Spinal cord (tissue), 10 donors: ENCODE results near the gene KLHL33. TPM values are rescaled to one million over a fixed set of nuclear protein-coding genes. Genes with fewer than 3 reads are reported as not detected.

ENCODE experiments used
- DNase-seq, 6 donors: peaks; one replicate each; pipeline versions ENCODE4 v3.0.0 to v3.0.0-alpha.2; 2013 to 2015; ENCODE audit warnings: low spot score in 6 of 6, low read depth in 4 of 6
- H3K27ac ChIP-seq: one replicate; pipeline ENCODE4 v1.5.1; 2013; ENCODE audit warnings: low read depth, low read length, control low read depth
- H3K27me3 ChIP-seq: one replicate; pipeline ENCODE4 v1.6.1; 2013; ENCODE audit warnings: low read length; ENCODE audit not compliant: control insufficient read depth, insufficient read depth
- H3K36me3 ChIP-seq: one replicate; pipeline ENCODE4 v1.6.1; 2013; ENCODE audit warnings: low read length; ENCODE audit not compliant: control insufficient read depth, insufficient read depth
- H3K4me1 ChIP-seq: one replicate; pipeline ENCODE4 v1.6.1; 2013; ENCODE audit warnings: low read length; ENCODE audit not compliant: control insufficient read depth, insufficient read depth
- H3K4me3 ChIP-seq: one replicate; pipeline ENCODE4 v1.5.1; 2013; ENCODE audit warnings: low read depth, low read length, control low read depth
- H3K9me3 ChIP-seq: one replicate; pipeline ENCODE4 v1.6.1; 2013; ENCODE audit warnings: low read length; ENCODE audit not compliant: control insufficient read depth, insufficient read depth
- WGBS: methylation state at CpG from one replicate; pipeline ENCODE4 v1.1.5; 2013; ENCODE audit warnings: missing lambda C conversion rate; ENCODE audit not compliant: insufficient coverage; 5-methylcytosine and 5-hydroxymethylcytosine counted together
- polyA plus RNA-seq, 2 donors: library from polyadenylated mRNA; unstranded; fragments of 120-200 nt; gene quantifications; one replicate each; pipeline ENCODE4 v1.2.1, GENCODE V29; 2013; ENCODE audit not compliant: insufficient read length in 2 of 2
- total RNA-seq, 2 donors: library from RNA; depleted of rRNA in 1 of 2; stranded (reverse); fragments of 120-200 nt in 1 of 2; fragments of >200 nt in 1 of 2; gene quantifications; one replicate each; pipeline versions ENCODE4 v1.2.3 to v1.2.4, GENCODE V29; 2013 to 2014
- donor health status: healthy.

The KLHL33 gene
- total and polyA plus RNA-seq, 4 donors = 0.46 to 2.1 (median 0.81) TPM

GRCh38 chr14:20400965-20401593, 34.9 kb downstream of the KLHL33 start:
- Histone ChIP-seq H3K27ac (no peak overlapping the region), H3K36me3 (peaks cover 44% of the 10 kb centered on the region), H3K27me3 (no peaks in the 10 kb centered on the region), H3K9me3 (no peaks in the 10 kb centered on the region), H3K4me3 (no peak overlapping the region), H3K4me1 (no peaks in the 10 kb centered on the region)
- 100% methylated on average over 2 of the region's 10 CpGs for WGBS
- no peak for DNase-seq

DNA sequence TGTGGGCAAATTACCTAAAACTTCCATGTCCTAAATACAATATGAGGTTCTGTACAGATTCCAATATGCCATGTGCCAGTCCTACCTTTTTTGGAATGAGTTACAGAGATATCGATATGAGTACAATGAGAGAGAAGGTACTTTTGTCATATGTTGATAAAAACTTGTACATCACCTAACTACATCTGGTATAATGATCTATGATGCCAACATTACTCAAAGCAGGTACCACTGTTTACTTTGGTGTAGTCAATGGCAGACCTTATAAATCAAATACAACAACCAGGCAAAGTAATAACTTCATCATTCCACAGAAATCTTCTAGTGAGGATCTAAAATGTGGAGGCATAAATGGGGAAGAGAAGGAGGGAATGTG, 35.4 kb downstream of the KLHL33 start:
- H3K4me3 ChIP-seq = no peak overlapping the region
- DNase-seq = no peak
- H3K9me3 ChIP-seq = no peaks in the 10 kb centered on the region
- H3K27ac ChIP-seq = no peak overlapping the region
- WGBS = no CpG with 5 or more reads among the region's 1 CpG
- H3K27me3 ChIP-seq = no peaks in the 10 kb centered on the region
- no peaks in the 10 kb centered on the region for H3K4me1 ChIP-seq
- H3K36me3 ChIP-seq = peaks cover 46% of the 10 kb centered on the region

GRCh38 chr14:20397511-20397910, 38.5 kb downstream of the KLHL33 start:
- DNase-seq = no peak
- Histone ChIP-seq H3K9me3 (no peaks in the 10 kb centered on the region), H3K27me3 (no peaks in the 10 kb centered on the region), H3K4me3 (no peak overlapping the region), H3K4me1 (no peaks in the 10 kb centered on the region), H3K27ac (no peak overlapping the region), H3K36me3 (peaks cover 25% of the 10 kb centered on the region)
- no CpG with 5 or more reads among the region's 3 CpGs for WGBS

DNA sequence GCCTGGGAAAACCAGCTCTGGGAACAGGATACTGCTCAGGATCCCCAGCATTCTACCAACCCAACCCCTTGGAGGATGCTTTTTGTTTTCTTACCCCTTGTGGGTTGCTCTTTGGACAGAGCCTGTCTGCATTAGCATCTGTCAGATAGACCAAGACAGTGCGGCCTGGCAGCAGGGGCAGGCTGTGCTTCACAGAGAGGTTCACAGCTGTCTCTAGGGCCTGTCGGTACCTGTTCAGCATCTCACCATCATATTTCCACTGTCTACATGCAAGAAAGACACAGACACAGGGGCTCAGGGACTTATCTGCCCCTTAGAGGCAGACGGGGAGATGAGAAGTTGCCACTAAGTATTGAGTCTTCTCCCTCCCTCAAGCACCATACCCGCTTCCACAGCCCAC, 44.5 kb downstream of the KLHL33 start:
- Histone ChIP-seq H3K4me3 (no peak overlapping the region), H3K36me3 (peaks cover 46% of the 10 kb centered on the region), H3K27me3 (no peaks in the 10 kb centered on the region), H3K27ac (no peak overlapping the region), H3K9me3 (no peaks in the 10 kb centered on the region), H3K4me1 (no peaks in the 10 kb centered on the region)
- 90% methylated on average over 2 of the region's 4 CpGs for WGBS
- DNase-seq = no peak

- DNase-seq = no peak
- H3K9me3 ChIP-seq = no peaks in the 10 kb centered on the region
- peaks cover 65% of the 10 kb centered on the region for H3K36me3 ChIP-seq
- H3K4me3 ChIP-seq = no peak overlapping the region
- 39% methylated on average over 3 of the region's 4 CpGs for WGBS
- no peaks in the 10 kb centered on the region for H3K4me1 ChIP-seq
- H3K27me3 ChIP-seq = no peaks in the 10 kb centered on the region
- no peak overlapping the region for H3K27ac ChIP-seq
These were observed 47.8 kb downstream of the KLHL33 start for GRCh38 chr14:20388159-20388558.

DNA sequence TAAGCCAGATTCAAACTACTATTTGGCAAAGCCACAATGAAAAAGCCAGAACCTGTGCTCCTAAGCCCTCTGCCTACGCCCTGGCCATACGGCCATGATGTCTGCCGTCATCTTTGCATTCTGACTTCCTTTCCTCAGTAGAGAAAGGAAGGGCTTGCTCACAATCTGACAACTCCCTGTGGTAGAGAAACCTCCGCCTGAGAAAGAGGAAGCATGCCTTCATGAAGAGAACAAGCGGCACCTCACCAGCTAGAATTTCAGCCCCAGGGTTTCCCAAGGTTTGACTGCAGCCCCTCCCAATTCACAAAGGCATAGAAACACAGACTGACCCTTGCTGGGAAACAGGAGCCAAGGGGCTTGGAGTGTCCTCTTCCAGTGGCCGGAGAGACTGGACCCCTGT, 48.4 kb downstream of the KLHL33 start:
- peaks cover 70% of the 10 kb centered on the region for H3K36me3 ChIP-seq
- H3K4me1 ChIP-seq = no peaks in the 10 kb centered on the region
- WGBS = 86% methylated on average over 6 of the region's 6 CpGs
- H3K4me3 ChIP-seq = no peak overlapping the region
- no peak overlapping the region for H3K27ac ChIP-seq
- no peak for DNase-seq
- H3K27me3 ChIP-seq = no peaks in the 10 kb centered on the region
- H3K9me3 ChIP-seq = no peaks in the 10 kb centered on the region

- no peak for DNase-seq
- H3K36me3 ChIP-seq = peaks cover 79% of the 10 kb centered on the region
These were observed 49.6 kb downstream of the KLHL33 start for GRCh38 chr14:20386276-20386855.

DNA sequence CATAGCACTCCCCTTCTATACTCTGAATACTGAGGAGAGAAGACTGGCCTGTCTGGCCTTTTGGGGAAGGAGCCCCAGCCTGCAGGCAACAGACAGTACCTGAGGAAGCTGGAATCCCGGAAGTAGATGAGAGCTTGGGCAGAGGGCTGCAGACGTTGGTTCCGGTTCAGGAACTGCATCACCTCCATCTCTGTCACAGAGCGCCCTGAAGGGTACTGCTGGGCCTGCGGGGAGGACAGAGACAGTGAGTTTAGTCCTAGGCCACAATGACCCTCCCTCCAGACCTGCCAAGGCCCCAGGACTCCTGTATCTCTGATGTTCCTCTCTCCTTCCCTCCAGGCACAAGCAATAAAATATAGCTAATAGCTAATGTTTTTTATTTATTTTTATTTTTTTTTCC, 51.1 kb downstream of the KLHL33 start:
- H3K4me1 ChIP-seq = no peaks in the 10 kb centered on the region
- WGBS = 87% methylated on average over 3 of the region's 5 CpGs
- peaks cover 83% of the 10 kb centered on the region for H3K36me3 ChIP-seq
- no peak overlapping the region for H3K27ac ChIP-seq
- H3K9me3 ChIP-seq = no peaks in the 10 kb centered on the region
- no peak overlapping the region for H3K4me3 ChIP-seq
- DNase-seq = no peak
- no peaks in the 10 kb centered on the region for H3K27me3 ChIP-seq

More at GRCh38 chr14:20386276-20386855, 49.6 kb downstream of the KLHL33 start:
- Histone ChIP-seq H3K27me3 (no peaks in the 10 kb centered on the region), H3K4me1 (no peaks in the 10 kb centered on the region), H3K4me3 (no peak overlapping the region), H3K27ac (no peak overlapping the region), H3K9me3 (no peaks in the 10 kb centered on the region)
- 95% methylated on average over 15 of the region's 17 CpGs for WGBS

DNA sequence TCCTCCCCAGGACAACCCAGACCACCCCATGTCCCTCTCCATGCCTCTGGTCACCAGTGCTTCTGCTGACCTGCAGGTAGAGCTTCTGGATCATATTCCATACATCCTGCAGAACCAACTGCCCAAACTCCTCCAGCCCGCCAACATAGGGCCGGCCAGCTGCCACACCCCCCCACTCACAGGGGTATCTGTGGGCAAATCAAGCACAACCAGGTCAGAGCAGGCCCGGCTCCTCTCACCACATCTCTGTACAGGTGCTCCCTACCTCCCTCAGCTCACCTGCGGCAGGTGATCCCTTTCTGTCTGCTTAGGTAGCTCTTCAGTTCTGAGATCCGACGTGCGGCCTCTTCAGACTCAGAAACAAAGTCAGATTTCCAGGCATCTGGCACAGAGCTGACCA, 51.6 kb downstream of the KLHL33 start:
- no peak overlapping the region for H3K27ac ChIP-seq
- 99% methylated on average over 7 of the region's 7 CpGs for WGBS
- H3K4me3 ChIP-seq = no peak overlapping the region
- DNase-seq = no peak
- no peaks in the 10 kb centered on the region for H3K9me3 ChIP-seq
- no peaks in the 10 kb centered on the region for H3K27me3 ChIP-seq
- H3K4me1 ChIP-seq = no peaks in the 10 kb centered on the region
- H3K36me3 ChIP-seq = peaks cover 82% of the 10 kb centered on the region

DNA sequence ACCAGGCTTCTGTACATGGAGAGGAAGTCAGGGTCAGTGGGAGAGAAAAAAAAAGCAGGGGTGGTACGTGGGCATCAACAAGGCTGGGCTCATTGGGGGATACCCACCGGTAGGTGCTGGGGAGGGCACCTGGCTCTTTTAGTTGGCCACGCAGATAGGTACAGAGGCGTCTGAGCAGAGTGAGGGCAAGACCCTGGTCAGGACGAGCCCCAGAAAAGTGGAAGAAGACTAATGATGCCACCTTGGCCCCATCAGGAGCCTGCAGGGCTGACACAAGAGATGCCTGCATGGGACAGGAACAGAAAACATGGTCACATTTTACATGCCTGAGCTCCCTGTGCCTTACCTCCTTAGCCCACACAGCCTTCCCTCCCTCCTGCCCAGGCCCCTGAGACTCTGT, 52.3 kb downstream of the KLHL33 start:
- 95% methylated on average over 5 of the region's 5 CpGs for whole genome bisulfite sequencing
- no peaks in the 10 kb centered on the region for H3K4me1 ChIP-seq
- no peak overlapping the region for H3K27ac ChIP-seq
- DNase-seq = no peak
- H3K9me3 ChIP-seq = no peaks in the 10 kb centered on the region
- no peak overlapping the region for H3K4me3 ChIP-seq
- H3K36me3 ChIP-seq = peaks cover 82% of the 10 kb centered on the region
- H3K27me3 ChIP-seq = no peaks in the 10 kb centered on the region
